Fibroblast of pulmonary artery (primary cell): ENCODE results near the gene MARS1.

ENCODE experiments used
- DNase-seq: peaks from one replicate; pipeline ENCODE4 v3.0.0-alpha.2; 2010; ENCODE audit warnings: low read depth
- H3K4me3 ChIP-seq: replicated peaks from 2 replicates; pipeline ENCODE4 v1.5.1; 2011; ENCODE audit warnings: low read depth, mild to moderate bottlenecking, control low read depth, low read length, moderate library complexity
- CTCF ChIP-seq: IDR thresholded peaks from 2 replicates; pipeline ENCODE4 v1.5.1; 2011; ENCODE audit warnings: mild to moderate bottlenecking, control low read depth, low read length, inconsistent platforms; ENCODE audit errors: missing control alignments

MARS1 gene

DNA sequence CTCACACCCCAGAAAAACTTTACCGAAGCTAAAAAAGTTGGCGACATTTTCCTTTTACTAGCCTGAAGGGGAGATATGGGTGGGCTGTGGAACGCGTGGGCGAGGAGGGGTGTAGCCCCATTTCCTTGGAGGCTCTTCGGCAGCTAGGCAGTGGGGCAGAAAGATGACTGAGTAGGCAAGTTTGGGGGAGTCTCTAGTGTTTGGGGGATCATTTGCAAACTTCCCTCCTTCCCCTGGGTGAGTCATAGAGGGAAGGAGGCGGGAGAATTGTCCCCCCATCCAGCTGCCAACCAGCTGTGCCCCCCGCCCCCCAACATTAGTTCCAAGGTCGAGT, 26.0 kb upstream of the MARS1 start:
- no peak for DNase-seq
- no peak for TF ChIP-seq CTCF
- H3K4me3 ChIP-seq, result peak overlapping the region; percentile 66

- peak; percentile 98 for TF ChIP-seq CTCF
- peak; percentile 90 for DNase-seq
- peak overlapping the region; percentile 66 for H3K4me3 ChIP-seq
Measured at GRCh38 chr12:57462251-57462911, 25.5 kb upstream of the MARS1 start.

GRCh38 chr12:57462912-57463253, 25.0 kb upstream of the MARS1 start:
- DNase-seq, result no peak
- TF ChIP-seq CTCF, result no peak
- no peak overlapping the region for H3K4me3 ChIP-seq

GRCh38 chr12:57464569-57464968, 23.3 kb upstream of the MARS1 start:
- H3K4me3 ChIP-seq, result no peak overlapping the region
- no peak for DNase-seq
- no peak for TF ChIP-seq CTCF

DNA sequence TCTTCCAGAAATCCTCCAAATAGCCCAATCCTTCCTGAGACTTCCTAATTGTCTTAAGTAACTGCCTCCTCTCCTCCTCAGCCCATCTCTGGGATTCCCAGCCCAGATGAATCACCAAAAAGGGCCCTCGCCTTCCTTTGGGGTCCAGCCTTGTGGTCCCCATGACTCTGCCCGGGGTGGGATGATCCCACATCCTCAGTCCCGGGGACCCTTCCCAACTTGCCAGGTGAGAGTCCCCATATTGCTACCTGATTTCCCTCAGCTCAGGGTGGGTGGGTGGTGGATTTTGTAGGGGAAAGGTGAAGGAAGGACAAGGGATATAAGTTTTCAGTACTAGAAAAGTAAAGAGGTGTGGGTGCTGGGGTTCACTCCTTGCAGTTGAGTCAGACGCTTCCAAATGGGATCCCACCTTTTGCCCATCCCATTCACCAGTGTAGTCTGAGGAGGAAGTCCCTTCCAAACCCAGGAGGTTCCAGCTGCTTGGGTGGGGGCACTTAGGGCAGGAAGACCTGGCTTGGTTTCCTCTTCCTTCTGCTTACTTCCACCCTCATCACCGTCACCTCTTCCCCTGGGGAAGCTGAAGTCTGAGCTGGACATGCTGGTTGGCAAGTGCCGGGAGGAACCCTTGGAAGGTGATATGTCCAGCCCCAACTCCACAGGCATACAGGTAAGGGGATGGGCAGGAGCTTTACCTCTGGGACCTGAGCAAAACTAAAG, 22.7 kb upstream of the MARS1 start:
- DNase-seq, result no peak
- TF ChIP-seq CTCF, result no peak
- H3K4me3 ChIP-seq, result no peak overlapping the region

GRCh38 chr12:57465747-57466505, 21.9 kb upstream of the MARS1 start:
- no peak for DNase-seq
- no peak overlapping the region for H3K4me3 ChIP-seq
- TF ChIP-seq CTCF, result no peak
